GM18507 (cell line): ENCODE data around the gene OXLD1.

Source experiments
- DNase-seq: peaks from one replicate; pipeline ENCODE4 v3.0.0; 2011; ENCODE audit warnings: low read depth; ENCODE audit not compliant: insufficient read length; ENCODE audit errors: extremely low spot score
- FAIRE-seq: peaks from 2 replicates; lab custom pipeline; 2011; peaks lifted over from hg19 to GRCh38; lab: Jason Lieb, UNC

Gene OXLD1

DNA sequence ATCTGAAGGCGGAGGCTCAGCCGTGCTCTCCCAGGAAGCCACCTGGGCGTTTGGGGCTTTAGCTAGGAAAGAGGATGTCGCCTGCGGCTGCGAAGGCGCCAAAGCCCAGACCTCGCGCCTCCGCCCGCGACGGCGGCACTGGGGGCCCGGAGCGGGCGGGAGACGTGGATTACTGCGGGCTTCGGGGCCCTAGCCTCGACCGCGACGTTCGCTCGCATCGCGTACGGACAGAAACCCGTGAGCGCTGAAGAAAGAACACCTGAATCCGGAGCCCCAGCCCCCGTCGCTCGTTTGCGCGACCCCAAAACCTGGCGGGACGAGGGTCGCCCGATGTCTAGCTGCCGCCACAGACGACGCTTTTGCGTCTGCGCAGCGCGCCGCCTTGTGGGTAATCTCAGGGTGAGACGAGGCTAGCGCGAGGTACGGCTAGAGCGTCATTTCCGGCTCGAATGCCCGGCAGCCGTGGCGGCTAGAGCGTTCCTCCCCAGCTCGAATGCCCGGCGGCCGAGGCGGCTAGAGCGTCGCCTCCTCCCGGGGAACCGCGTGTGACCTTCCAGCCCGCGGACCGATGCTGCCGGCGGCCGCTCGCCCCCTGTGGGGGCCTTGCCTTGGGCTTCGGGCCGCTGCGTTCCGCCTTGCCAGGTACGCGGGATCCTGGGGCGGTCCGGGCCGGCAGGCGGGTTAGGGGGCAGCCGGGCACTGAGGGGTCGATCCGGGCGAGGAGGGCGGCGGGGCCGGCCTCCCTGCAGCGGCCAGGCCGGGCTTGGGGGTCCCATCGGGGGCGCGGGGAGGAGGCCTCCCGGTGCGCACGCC, 36.7 kb upstream of the OXLD1 start, which contains the start of gene MRPL12:
Gene MRPL12 (plus strand): TSS at position 434 of the 813 bp plus-strand sequence. CDS start 135 bp downstream, at position 569.
- FAIRE-seq (peak; percentile 94), DNase-seq (peak; percentile 97)

- no peak for FAIRE-seq
- no peak for DNase-seq
Measured at GRCh38 chr17:81701288-81702071, 35.1 kb upstream of the OXLD1 start.

DNA sequence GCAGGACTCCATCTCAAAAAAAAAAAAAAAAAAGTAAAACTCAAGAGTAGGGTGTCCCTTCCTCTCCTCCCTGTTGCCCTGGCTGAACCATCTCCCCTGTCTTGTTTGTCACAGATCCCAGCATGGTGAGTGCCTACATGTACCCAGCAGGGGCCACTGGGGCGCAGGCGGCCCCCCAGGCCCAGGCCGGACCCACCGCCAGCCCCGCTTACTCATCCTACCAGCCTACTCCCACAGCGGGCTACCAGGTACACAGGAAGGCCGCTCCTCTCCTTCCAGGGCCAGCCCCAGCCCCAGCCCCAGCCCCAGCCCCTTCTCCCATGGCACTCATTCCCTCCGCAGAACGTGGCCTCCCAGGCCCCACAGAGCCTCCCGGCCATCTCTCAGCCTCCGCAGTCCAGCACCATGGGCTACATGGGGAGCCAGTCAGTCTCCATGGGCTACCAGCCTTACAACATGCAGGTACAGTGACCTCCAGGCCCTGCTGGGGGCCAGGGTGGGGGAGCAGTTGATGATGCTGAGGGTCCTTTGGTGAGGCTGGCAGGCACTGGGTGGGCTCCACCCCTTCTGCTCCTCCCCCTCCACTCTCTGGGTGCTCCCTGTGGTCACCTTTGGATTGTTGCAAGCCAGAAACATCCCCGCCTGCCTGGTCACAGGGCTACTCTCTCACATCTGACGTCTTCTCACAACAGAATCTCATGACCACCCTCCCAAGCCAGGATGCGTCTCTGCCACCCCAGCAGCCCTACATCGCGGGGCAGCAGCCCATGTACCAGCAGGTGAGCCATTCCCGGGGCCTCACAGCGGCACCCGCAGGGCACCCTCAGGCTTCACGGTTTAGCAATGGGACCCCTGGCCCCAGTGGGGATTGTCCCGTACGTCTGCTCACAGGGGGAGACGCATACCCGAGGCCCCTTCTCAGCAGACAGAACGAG, 34.2 kb upstream of the OXLD1 start:
- FAIRE-seq (no peak), DNase-seq (no peak)

DNA sequence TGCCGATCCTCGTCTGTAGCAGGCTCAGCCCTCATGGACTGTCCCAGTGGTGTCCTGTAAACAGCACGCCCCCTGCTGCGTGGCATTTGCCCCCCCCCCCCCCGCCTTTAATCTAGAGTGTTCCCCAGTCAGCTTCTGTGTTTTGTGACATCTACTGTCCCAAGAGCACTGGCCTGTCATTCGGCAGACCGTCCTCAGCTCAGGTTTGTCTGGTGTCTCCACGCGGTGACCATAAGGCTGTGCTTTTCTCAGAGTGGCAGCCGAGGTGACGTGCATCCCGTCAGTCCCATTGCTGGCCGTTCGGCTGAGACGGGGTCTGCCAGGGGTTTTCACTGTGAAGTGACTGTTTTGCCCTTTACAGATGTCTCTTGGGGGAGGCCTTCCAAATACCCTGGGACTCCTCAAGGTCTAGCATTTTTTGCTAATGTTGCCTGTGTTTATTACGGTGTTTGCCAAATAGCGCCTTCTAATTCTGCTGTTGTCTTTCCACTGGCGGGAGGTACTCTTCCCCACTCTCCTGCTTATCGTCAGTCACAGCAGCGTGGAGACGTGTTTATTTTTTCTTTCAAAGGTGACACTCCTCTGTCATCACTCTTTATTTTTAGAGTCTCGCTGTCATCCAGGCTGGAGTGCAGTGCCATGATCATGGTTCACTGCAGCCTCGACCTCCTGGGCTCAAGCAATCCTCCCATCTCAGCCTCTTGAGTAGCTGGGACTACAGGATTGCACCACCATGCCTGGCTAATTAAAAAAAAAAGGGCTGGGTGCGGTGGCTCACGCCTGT, 31.0 kb upstream of the OXLD1 start:
- DNase-seq = no peak
- no peak for FAIRE-seq

DNA sequence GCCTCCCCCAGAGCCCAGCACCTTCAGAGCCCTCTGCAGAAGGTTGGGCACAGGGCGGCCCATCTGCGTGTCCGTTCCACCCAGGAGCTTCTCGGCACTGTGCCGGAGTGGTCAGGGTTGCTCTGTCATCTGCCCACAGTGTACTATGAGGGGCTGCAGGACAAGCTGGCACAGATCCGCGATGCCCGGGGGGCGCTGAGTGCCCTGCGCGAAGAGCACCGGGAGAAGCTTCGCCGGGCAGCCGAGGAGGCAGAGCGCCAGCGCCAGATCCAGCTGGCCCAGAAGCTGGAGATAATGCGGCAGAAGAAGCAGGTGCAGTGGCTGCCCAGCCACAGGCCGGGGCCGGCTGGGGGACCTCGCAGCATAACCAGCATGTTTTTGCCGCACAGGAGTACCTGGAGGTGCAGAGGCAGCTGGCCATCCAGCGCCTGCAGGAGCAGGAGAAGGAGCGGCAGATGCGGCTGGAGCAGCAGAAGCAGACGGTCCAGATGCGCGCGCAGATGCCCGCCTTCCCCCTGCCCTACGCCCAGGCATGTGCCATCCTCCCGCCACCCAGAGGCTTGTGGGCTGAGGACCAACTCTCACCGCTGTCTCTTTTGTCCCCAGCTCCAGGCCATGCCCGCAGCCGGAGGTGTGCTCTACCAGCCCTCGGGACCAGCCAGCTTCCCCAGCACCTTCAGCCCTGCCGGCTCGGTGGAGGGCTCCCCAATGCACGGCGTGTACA, 30.0 kb upstream of the OXLD1 start:
- FAIRE-seq (no peak), DNase-seq (no peak)

DNA sequence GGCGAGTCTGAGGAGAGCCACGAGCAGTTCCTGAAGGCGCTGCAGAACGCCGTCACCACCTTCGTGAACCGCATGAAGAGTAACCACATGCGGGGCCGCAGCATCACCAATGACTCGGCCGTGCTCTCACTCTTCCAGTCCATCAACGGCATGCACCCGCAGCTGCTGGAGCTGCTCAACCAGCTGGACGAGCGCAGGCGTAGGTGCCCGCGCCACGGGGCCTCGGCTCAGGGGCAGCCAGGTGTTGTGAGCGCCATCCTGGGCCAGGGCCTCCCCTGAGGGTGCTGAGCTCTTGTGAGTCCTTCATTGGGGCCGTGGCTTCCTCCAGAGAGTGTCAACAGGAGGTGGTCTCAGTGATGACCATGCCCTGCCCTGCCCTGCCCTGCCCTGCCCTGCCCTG, 29.4 kb upstream of the OXLD1 start:
- DNase-seq (no peak), FAIRE-seq (no peak)

DNA sequence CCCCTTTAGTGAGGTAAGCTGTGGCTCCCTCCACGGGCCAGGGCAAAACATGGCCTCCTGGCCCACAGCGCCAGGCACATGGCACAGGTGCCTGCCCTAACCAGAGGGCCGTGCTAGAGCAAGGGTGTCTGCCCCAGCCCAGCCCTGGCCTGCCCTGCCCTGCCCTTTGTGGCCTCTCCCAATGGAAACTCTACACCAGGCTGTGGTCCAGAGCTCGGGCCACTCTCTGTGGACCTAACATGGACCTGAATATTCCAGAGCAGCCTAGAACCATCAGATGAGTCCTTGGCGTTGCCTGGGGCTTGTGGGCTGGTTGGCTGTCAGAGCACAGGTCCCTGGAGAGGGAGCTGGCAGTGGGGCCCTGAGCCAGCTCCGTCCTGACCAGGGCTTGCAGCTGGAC, 28.8 kb upstream of the OXLD1 start:
- no peak for DNase-seq

GRCh38 chr17:81694810-81695209, 28.4 kb upstream of the OXLD1 start:
- no peak for FAIRE-seq
- no peak for DNase-seq

More for the DNA sequence above, 28.8 kb upstream of the OXLD1 start:
- FAIRE-seq = no peak

- no peak for DNase-seq
Measured at GRCh38 chr17:81693509-81694210, 27.3 kb upstream of the OXLD1 start.

GRCh38 chr17:81691608-81692007, 25.2 kb upstream of the OXLD1 start:
- no peak for DNase-seq
- no peak for FAIRE-seq

More at GRCh38 chr17:81693509-81694210, 27.3 kb upstream of the OXLD1 start:
- FAIRE-seq = no peak

DNA sequence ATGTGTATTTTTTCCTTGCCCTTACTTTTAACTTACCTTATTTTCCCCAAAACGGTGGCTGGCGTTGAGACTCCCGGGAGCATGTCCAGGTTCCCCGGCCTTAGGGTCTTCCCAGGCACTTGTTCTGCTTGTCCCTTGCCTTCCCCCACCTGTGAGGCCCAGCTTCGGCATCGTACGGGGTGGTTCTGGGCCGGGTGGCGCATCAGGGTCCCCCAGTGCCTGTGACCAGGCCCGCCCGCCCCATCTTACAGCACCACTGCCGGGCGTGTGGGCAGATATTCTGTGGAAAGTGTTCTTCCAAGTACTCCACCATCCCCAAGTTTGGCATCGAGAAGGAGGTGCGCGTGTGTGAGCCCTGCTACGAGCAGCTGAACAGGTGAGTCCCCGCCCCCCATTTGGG, 24.8 kb upstream of the OXLD1 start:
- DNase-seq = no peak
- FAIRE-seq = no peak

GRCh38 chr17:81690549-81690948, 24.1 kb upstream of the OXLD1 start:
- no peak for DNase-seq
- no peak for FAIRE-seq

- no peak for DNase-seq
- FAIRE-seq = no peak
Measured at GRCh38 chr17:81690066-81690465, 23.7 kb upstream of the OXLD1 start.

DNA sequence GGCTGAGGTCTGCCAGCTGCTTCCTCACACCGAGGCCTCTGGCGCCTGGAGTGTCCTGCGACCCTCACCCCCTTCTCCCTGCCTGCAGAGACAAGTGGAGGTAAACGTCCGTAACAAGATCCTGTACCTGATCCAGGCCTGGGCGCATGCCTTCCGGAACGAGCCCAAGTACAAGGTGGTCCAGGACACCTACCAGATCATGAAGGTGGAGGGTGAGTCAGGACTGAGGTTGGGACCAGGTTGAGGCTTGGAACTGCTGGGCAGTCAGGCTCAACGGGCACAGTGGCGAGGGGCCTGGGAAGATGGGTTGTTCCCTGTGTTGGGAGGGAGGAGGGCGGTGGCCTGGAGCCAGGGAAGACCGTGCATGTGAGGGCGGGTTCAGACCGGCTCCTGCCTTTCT, 22.2 kb upstream of the OXLD1 start:
- no peak for FAIRE-seq
- no peak for DNase-seq

DNA sequence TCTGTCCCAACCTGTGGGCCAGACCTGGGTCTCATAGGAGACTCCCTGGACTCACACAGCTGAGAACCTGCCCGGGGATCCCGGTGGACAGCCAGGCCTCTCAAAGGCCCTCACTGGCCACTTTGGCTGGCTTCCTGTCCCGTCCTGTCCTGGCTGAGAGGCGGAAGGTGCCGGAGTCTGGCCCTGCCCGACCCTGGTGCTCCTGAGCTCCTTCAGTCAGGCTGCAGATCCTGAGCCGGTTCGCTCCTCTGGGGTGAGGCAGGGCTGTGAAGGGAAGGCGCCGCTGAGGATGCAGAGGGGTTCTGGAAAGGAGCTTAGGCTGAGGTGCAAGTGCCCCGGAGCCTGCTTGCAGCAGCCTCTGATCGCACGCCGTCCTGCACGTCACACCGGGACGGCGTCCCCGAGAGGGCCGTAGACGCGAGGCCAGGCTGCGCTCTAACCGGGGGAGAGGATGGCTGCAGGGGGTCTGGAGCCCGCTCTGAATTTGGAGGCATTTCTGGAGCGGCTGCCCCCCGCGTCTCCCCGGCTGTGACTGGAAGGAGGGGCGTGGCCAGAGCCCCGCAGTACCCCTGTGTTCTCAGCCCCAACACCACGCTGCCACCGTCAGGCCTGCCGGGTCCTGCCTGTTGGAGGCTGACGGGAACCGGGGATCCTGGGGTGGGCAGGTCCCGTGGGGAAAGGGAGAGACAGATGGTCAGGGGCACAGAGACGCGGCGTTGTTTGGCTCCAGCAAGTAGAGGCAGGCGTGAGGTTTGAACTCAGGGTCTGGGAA, 21.6 kb upstream of the OXLD1 start:
- FAIRE-seq (no peak), DNase-seq (no peak)

GRCh38 chr17:81686614-81687013, 20.2 kb upstream of the OXLD1 start:
- FAIRE-seq (no peak), DNase-seq (no peak)

DNA sequence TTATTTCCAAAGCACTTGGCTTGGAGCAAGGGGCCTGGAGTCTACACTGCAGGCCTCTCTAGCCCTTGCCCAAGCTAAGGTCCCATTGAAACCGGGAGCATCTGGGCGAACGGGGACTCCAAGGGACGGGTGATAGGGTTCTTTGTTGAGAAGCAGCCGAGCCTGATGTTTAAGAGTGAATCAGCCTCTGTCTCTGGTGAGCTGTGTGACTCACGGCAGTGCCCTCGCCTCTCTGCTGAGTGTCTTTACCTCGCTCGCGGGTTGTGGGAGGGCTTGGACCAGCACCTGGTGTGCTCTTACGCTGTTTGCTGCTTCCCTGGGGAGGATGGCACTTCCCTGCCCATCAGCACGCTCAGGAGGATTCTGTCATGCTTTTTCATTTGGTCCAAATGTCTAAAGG, 18.7 kb upstream of the OXLD1 start:
- FAIRE-seq (no peak), DNase-seq (no peak)
